Stimulated activated CD8-positive, alpha-beta memory T cell treated with anti-CD3 and anti-CD28 coated beads, Interleukin-7, amount 100 ng/mL, for 1 hour (primary cell): ENCODE results near the gene TRIM2.
"Not testable (repeated sequence)": the region's sequence is repeated elsewhere in the genome, so short reads cannot be mapped to it uniquely, and the experiment has no call there.

Experiments used
- DNase-seq, 2 donors: peaks; one replicate each; pipeline ENCODE4 v3.0.0-alpha.2; 2020; ENCODE audit warnings: low read depth in 2 of 2

The TRIM2 gene

DNA sequence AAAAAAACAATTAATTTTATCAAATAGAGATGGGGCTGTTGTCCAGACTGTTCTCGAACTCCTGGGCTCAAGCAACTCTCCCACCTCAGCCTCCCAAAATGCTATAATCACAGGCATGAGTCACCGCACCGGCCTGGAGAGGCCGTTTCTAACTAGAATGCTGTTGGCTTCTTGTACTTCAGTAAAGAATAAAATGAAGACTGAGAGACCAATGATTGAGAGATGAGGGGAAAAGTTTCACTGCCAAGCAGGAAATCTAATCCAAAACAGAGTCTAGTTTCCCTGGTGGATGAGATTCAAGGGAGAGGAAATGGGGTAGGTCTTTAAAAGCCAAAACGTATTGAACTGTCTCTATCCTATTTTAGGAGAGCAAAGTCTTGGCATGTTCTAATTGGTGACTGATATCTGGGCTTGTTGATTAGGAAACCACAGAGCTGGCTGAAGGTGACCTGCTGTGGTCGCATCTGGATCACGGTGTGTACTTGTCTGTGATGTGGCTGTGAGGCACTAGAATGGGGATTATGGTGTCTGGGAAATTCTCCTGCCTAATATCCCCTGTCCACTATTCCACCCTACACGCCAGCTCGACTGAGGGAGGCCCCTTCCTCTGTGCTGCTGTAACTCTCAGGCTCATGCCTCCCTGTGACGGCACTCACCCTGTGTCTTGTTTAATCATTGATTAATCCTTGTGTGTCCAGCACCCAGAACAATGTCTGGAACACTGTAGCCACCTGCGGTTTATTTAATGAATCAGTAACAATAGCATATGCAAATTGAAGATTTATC is 15.0 kb upstream of the TRIM2 start:
- DNase-seq = no peak

DNA sequence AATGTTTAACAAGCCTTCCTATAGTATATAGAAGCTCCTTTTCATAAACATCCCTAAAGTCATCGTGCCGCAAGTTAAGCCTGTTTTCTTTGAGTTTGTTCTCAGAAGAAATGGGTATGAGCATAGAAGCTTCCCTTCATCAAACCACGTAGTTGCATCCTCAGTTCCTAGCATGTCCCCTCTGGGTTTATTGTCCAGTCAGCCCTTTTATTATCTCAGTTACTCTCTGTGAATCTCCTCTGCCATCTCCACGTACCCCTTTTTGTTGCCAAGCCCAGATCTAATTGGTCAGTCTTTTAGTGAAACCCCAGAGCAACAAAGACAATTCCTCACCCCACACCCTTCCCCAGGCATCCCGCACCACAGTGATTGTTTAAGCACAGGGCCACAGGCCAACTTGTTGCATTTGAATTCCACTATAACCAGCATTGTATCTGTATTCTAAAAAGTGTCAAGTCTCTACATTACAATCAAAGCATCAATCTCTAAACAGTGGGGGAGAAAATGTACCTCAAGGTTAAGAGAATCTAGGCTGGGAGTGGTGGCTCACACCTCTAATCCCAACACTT is 12.4 kb upstream of the TRIM2 start:
- no peak for DNase-seq

- no peak for DNase-seq
Observed at GRCh38 chr4:153197301-153197700, 6.9 kb upstream of the TRIM2 start.

- DNase-seq = no peak
Observed at GRCh38 chr4:153198719-153199118, 5.5 kb upstream of the TRIM2 start.

DNA sequence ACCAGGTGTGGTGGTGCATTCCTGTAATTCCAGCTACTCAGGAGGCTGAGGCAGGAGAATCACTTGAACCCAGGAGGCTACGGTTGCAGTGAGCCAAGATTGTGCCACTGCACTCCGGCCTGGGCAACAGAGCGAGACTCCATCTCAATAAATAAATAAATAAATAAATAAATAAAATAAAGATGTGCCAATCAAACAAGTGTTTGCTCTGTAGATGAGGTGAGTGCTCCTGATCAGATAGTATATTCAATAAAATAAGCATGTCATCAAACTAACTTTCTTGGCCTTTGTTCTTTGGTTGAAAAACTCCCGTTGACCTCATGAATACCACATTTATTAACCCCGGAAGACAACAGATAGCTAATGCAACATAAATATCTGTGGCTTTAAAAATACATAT is 497 bp upstream of the TRIM2 start:
- not testable (repeated sequence) for DNase-seq

GRCh38 chr4:153204728-153205648 is 745 bp downstream of the TRIM2 start:
- DNase-seq = no peak

GRCh38 chr4:153205757-153206156 is 1.5 kb downstream of the TRIM2 start:
- DNase-seq = no peak

DNA sequence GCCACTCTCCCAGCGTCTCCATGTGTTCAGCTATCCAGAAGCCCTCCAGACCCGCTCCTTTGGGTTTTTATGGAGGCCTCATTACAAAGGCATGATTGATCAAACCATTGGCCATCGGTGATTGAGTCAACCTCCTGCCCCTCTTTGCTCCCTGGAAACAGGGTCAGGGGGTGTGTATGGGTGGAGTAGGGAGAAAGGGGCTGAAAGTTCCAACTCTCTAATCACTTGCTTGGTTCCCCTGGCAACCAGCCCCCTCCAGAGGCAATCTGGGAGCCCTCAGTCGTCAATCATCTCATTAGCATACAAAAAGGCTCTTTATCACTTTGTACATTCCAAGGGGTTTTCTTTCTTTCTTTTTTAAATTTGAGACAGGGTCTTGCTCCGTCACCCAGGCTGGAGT is 2.3 kb downstream of the TRIM2 start:
- no peak for DNase-seq

DNA sequence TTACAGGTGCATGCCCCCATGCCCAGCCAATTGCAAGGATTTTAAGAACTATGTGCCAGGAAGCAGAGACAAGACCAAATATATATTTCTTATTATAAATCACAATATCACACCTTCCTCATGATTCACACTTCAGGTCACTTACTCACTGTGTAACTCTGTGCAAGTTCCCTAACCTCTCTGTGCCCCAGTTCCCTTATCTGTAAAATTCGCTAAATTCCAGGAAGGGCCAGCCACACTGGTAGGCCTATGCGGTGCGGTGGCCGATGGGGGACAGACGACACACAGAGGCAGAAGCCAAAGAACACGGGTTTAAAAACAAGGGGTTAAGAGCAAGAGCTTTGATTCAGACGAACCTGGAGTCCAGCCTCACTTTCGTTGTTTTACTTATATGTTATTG is 2.8 kb downstream of the TRIM2 start:
- DNase-seq = no peak

- no peak for DNase-seq
Observed at GRCh38 chr4:153207567-153207966, 3.3 kb downstream of the TRIM2 start.

DNA sequence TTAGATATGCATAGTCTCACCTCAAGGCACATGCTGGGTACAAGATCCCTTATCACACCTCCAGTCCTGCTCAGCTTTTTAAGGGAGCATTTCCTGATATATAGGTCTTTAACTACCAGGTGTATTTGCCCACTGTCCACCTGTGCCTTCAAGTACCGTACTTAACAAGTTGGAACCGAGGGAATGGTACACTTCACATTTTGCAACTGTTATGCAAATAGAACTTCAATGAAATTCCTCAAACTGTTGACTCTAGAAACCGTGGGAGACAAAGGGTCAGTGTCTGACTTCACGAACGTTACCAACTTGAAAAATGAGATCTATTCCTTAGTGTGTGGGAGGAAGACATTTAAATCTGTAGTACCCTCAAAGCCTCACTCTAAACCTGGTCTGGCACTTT is 5.2 kb downstream of the TRIM2 start:
- no peak for DNase-seq

DNA sequence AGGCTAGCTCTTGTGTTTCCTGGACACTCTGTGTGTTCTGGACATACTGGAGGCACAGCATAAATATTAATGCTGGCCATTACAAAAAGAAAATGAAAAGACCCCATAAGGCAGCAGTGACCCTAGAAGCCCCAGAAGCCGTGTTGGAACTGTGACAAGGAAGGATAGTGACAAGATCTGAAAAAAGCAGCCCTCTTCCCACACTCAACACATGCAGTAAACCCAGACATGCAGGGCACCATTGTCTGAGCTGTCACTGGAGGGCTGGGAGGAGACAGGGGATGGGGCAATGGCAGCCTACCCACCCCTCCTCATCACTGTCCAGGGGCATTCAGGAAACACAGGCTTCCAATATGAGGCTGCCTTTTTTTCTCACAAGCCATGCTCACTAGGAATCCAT is 6.5 kb downstream of the TRIM2 start:
- no peak for DNase-seq

DNA sequence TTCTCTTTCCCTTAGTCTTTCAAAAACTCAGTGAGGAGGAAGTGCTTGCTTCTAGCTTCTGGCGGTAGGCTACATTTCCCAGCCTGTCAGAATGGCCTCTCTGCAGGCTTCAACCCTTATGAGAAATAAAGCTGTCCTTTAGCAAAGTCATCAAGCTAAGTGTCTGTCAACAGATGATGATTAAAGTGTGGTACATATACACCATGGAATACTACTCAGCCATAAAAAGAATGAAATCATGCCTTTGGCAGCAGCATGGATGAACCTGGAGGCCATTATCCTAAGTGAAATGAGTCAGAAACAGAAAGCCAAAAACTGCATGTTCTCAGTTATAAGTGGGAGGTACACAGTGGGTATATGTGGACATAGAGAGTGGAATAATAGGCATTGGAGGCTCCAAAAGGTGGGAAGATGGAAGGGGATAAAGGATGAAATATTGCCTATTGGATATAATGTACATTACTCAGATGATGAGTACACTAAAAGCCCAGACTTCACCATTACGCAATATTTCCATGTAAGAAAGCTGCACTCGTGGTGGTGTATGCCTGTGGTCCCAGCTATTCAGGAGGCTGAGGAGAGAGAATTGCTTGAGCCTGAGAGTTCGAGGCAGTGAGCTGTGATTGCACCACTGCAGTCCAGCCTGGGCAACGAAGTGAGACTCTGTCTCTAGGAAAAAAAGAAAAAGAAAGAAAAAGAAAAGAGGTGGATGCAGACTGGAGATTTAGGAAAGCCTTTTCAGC is 7.9 kb downstream of the TRIM2 start:
- DNase-seq = no peak

DNA sequence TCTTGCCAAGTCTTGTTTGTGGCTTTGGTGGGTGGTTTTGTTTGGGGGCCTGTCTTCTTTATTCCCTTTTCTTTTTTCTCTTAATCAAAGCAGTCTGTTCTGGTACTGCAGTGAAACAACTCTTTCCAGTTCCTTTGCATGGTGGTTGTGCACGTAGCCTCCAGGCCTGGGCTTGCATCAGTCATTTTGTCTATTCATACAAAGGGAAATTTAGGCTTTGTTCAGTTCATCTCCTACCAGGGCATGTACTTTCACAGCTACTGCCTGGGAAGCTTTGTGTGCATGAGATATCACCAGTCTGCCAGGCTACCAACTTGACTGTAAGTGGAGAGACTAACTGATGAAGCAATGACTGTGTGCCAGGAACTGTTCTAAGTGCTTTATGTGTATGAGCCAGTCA is 8.5 kb downstream of the TRIM2 start:
- no peak for DNase-seq

DNA sequence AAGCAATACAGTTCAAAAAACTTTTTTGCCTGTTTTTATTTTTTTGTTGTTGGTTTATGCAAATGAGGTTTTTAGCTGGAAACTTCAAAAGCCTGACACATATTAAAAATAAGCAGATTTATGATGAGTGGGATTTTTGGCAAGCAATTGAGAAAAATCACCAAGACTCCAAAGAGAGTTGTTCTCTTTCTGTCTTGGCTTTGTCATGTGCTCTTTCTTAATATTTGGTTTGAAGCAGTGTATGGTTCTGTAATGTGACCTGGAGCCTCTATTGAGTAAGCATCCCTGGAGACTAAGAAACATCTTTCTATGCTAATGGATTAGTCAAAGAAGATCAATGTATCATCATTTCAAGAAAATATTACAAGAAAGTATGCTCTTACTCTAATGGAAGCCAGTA is 11.7 kb downstream of the TRIM2 start:
- no peak for DNase-seq

- no peak for DNase-seq
Observed at GRCh38 chr4:153216546-153216945, 12.3 kb downstream of the TRIM2 start.

DNA sequence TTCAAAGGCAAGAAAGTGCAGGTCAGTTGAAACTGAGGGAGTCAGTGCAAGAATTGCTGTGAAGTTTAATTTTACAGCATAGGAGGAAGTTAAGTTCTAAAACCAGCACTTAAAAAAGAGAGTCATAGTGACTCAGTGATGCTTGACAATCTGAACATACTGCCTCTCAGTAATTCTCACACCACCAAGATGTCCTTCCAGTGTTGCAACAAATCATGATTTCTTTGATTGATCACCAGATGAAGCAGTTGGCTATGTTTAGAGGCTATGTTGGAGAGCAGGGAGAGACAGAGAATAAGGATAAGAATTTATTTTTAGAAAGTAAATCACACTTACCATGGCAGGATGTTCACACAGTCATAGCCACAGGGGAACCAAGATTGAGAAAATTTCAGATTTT is 13.2 kb downstream of the TRIM2 start:
- DNase-seq = no peak

DNA sequence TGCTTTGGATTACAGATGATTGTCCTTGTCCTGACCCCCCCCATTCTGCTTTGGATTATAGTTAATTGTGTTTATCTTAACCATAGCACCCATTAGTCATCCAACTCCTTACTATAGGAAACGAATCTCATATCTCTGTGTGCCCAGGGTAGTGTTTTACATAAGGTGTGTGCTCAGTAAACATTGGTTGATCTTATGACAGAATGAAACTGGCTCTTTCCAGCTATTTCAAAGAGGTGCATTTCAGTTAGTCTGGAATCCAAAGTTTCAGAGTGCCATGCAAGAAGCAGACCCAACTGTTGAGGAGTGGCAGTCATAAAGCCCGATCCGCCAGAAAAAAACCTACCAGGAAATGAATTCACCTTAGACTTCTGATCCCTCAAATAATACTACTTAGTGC is 14.7 kb downstream of the TRIM2 start:
- no peak for DNase-seq

- DNase-seq = no peak
Observed at GRCh38 chr4:153220682-153221395, 16.6 kb downstream of the TRIM2 start.

DNA sequence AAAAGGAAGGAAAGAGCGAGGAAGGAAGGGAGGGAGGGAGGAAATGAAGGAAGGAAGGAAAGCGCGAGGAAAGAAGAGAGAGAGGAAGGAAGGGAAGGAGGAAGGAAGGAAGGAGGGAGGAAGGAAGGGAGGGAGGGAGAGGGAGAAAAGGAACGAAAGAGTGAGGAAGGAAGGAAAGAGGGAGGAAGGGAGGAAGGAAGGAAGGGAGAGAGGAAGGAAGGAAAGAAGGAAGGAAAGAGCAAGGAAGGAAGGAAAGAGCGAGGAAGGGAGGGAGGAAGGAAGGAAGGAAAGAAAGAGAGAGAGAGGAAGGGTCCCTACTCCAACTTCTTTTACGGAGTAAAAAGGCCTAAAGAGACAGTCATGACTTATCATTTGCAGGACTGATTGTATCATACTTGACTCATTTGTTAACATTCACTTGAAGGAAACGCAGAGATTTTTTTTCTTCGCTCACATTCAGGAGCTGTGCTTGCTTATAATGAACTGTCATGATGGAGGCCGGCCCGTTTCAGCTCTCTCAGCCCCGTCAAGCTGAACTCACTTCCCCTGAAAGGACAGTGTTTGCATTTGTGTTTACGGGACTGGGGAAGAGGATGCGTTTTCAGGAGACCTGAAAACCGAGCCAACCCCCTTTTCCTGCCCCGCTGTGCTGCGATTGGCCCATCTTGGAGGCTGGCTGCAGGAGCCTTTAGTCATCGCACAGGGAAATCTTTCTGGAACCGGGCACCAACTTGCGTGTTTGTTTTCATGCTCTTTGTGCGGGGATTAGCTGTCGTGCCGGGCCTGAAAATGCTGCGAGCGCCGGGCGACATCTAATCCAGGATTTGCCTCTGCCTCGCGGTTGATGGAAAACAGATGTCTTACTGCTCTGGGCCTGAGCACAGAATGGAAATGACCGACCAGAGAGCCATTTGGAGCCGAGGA is 17.8 kb downstream of the TRIM2 start:
- no peak for DNase-seq
